Fibroblast of lung (primary cell): Measurements from ENCODE around the gene LORICRIN. TPM values are rescaled to one million over a fixed set of nuclear protein-coding genes. Genes with fewer than 3 reads are reported as not detected.

Source experiments
- DNase-seq, 2 donors: peaks; one replicate each; pipeline versions ENCODE4 v3.0.0 to v3.0.0-alpha.2; 2010; ENCODE audit warnings: low read depth in 2 of 2
- H2AFZ ChIP-seq: 2 replicates; pipeline ENCODE4 v1.5.1; 2012; ENCODE audit warnings: low read length, control low read depth, inconsistent platforms
- H3K27ac ChIP-seq: 2 replicates; pipeline ENCODE4 v1.5.1; 2011; ENCODE audit warnings: low read length, control low read depth; ENCODE audit not compliant: insufficient read depth
- H3K27me3 ChIP-seq: 2 replicates; pipeline ENCODE4 v1.5.1; 2011; ENCODE audit warnings: mild to moderate bottlenecking, low read length; ENCODE audit not compliant: control insufficient read depth, insufficient read depth
- H3K36me3 ChIP-seq: 2 replicates; pipeline ENCODE4 v1.5.1; 2011; ENCODE audit warnings: low read length; ENCODE audit not compliant: control insufficient read depth, insufficient read depth
- H3K4me1 ChIP-seq: 2 replicates; pipeline ENCODE4 v1.5.1; 2011; ENCODE audit warnings: low read length; ENCODE audit not compliant: control insufficient read depth, insufficient read depth; ENCODE audit errors: extremely low read depth
- H3K4me2 ChIP-seq: 2 replicates; pipeline ENCODE4 v1.5.1; 2011; ENCODE audit warnings: low read length, control low read depth; ENCODE audit not compliant: insufficient read depth; ENCODE audit errors: extremely low read depth
- H3K4me3 ChIP-seq, 4 experiments: fragments of 200-600 bp in 1 of 4; sonication (generic) in 1 of 4; replicated peaks in 1 of 4; 2 replicates each; pipeline ENCODE4 v1.5.1; 2011 to 2016; ENCODE audit warnings: low read length in 4 of 4, low read depth in 3 of 4, mild to moderate bottlenecking in 3 of 4, control low read depth in 2 of 4, inconsistent platforms in 1 of 4, mixed read lengths in 1 of 4; ENCODE audit not compliant: insufficient read depth in 1 of 4; ENCODE audit errors: control extremely low read depth in 1 of 4
- H3K79me2 ChIP-seq: 2 replicates; pipeline ENCODE4 v1.5.1; 2012; ENCODE audit warnings: mild to moderate bottlenecking, low read length, inconsistent platforms; ENCODE audit not compliant: control insufficient read depth, insufficient read depth
- H3K9ac ChIP-seq: 2 replicates; pipeline ENCODE4 v1.5.1; 2011; ENCODE audit warnings: mild to moderate bottlenecking, low read length, control low read depth; ENCODE audit not compliant: insufficient read depth
- H3K9me3 ChIP-seq: 2 replicates; pipeline ENCODE4 v1.5.1; 2012; ENCODE audit warnings: low read depth, low read length; ENCODE audit not compliant: control insufficient read depth, insufficient read depth
- H4K20me1 ChIP-seq: 2 replicates; pipeline ENCODE4 v1.5.1; 2011; ENCODE audit warnings: low read length; ENCODE audit not compliant: control insufficient read depth, insufficient read depth; ENCODE audit errors: extremely low read depth
- EZH2 ChIP-seq: IDR thresholded peaks from 2 replicates; pipeline ENCODE4 v1.5.1; 2012; ENCODE audit warnings: low read length, control low read depth, mild to moderate bottlenecking; ENCODE audit errors: missing control alignments
- polyA plus RNA-seq, 2 donors: library from polyadenylated mRNA; depleted of rRNA in 1 of 2; stranded (reverse) in 1 of 2; unstranded in 1 of 2; fragments of >200 nt; gene quantifications; 2 replicates each; pipeline ENCODE4 v1.2.1, GENCODE V29; 2011 to 2012; ENCODE audit warnings: missing spikeins in 1 of 2
- total RNA-seq: library from RNA; depleted of rRNA; stranded (reverse); fragments of >200 nt; gene quantifications from 2 replicates; pipeline ENCODE4 v1.2.1, GENCODE V29; 2014
- TF ChIP-seq, protein P1 (sequence below), 2 donors: IDR thresholded peaks in 1 of 2; conservative IDR thresholded peaks in 1 of 2; 1 replicate in 1 of 2; 2 replicates in 1 of 2; pipeline ENCODE4 v1.5.1; 2011 to 2012; ENCODE audit warnings: low read length in 2 of 2, control low read depth in 1 of 2, inconsistent platforms in 1 of 2, low read depth in 1 of 2, mild to moderate bottlenecking in 1 of 2

LORICRIN gene
- total and polyA plus RNA-seq, 2 donors (not counting 1 experiment from before 2014, with no cell fraction given) = not detected

DNA sequence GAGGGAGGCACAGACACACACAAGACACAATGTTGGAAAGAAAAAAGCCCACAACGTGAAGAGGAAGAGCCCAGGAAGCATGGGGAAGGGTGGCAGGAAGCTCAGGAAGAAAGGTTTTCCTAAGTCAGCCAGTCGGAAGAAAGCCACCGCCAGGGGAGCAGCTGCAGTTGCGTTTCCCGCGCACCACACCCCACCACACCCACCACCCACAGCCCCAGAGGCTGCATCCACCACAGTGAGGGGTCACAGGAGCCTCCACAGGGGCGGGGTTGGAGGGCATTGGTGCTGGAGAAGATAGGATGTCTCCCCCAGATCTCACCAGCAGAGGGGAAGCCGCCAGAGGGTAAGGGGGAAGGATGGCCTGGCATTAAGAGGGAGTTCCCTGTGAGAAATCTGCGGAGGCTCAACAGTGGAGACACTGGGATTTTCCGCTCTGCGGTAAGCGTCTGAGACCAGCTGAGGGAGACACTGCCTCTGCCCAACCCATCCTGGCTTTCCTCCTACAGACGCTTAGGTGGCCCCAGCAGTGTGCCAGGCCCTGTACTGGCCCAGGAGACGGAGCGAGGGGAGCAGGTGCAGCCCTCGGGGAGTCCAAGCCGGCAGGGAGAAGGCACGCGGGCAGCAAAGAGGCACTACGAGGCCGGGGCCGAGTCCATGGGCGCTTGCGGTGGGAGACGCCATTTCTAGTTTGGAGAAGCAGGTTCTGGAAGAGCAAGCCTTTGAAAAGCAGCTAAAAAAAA, 33.4 kb downstream of the LORICRIN start:
- no peaks in the 10 kb centered on the region for H3K79me2 ChIP-seq
- H3K9me3 ChIP-seq = no peaks in the 10 kb centered on the region
- no peak overlapping the region for H3K4me2 ChIP-seq
- H4K20me1 ChIP-seq = no peaks in the 10 kb centered on the region
- no peak for TF ChIP-seq EZH2
- TF ChIP-seq, protein P1, sequence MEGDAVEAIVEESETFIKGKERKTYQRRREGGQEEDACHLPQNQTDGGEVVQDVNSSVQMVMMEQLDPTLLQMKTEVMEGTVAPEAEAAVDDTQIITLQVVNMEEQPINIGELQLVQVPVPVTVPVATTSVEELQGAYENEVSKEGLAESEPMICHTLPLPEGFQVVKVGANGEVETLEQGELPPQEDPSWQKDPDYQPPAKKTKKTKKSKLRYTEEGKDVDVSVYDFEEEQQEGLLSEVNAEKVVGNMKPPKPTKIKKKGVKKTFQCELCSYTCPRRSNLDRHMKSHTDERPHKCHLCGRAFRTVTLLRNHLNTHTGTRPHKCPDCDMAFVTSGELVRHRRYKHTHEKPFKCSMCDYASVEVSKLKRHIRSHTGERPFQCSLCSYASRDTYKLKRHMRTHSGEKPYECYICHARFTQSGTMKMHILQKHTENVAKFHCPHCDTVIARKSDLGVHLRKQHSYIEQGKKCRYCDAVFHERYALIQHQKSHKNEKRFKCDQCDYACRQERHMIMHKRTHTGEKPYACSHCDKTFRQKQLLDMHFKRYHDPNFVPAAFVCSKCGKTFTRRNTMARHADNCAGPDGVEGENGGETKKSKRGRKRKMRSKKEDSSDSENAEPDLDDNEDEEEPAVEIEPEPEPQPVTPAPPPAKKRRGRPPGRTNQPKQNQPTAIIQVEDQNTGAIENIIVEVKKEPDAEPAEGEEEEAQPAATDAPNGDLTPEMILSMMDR (conservative IDR thresholded peaks at IDR 0.05 in 1 of 2, IDR thresholded peaks at IDR 0.05 in 1 of 2; ENCODE audit: low read depth in 1 of 2, low read length in 2 of 2) = no peak
- no peaks in the 10 kb centered on the region for H3K36me3 ChIP-seq
- no peak overlapping the region for H3K4me3 ChIP-seq
- no peak overlapping the region for H2AFZ ChIP-seq
- H3K27me3 ChIP-seq = no peaks in the 10 kb centered on the region
- DNase-seq = no peak
- H3K27ac ChIP-seq = no peak overlapping the region
- H3K4me1 ChIP-seq = no peaks in the 10 kb centered on the region
- H3K9ac ChIP-seq = no peak overlapping the region

DNA sequence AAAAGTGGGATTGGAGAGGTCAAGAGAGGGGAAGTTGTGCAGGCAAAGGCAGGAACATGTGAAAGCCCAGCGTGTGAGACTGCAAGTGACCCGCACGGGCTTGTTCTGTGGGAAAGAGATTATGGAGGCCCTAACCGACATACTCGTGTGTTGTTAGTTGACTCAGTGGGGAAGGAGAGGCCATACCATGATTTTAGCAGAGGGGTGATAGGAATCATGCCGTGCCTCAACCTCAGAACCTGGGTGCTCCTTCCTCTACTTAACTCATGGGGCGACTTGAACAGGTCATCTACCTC, 33.9 kb downstream of the LORICRIN start:
- TF ChIP-seq, protein P1 (conservative IDR thresholded peaks at IDR 0.05 in 1 of 2, IDR thresholded peaks at IDR 0.05 in 1 of 2; ENCODE audit: low read depth in 1 of 2, low read length in 2 of 2) = no peak
- TF ChIP-seq EZH2 = no peak
- H3K27me3 ChIP-seq = no peaks in the 10 kb centered on the region
- DNase-seq = no peak

DNA sequence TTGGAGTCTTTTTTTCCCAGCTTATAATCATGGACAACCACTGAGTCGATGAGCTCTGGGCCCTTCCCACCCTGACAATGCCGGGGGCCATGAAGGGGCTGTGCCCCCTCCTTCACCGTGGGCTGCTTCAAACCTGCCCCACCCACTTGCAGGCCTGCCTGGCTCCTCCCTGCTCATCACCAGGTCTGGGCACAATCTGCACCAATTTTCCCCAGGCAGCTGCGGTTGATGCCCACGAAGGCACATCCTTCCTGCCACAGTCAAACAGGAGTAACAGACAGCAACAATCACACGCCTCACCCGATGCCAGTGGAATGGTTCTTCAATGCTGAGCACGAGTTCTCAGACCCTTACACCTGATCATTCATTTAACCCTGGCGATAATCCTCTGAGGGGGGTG, 34.4 kb downstream of the LORICRIN start:
- Histone ChIP-seq H2AFZ (no peak overlapping the region), H3K4me1 (no peaks in the 10 kb centered on the region), H3K4me2 (no peak overlapping the region), H3K9me3 (no peaks in the 10 kb centered on the region), H3K79me2 (no peaks in the 10 kb centered on the region), H3K4me3 (no peak overlapping the region), H3K27me3 (no peaks in the 10 kb centered on the region), H3K9ac (no peak overlapping the region), H4K20me1 (no peaks in the 10 kb centered on the region), H3K36me3 (no peaks in the 10 kb centered on the region), H3K27ac (no peak overlapping the region)
- TF ChIP-seq, protein P1 (conservative IDR thresholded peaks at IDR 0.05 in 1 of 2, IDR thresholded peaks at IDR 0.05 in 1 of 2; ENCODE audit: low read depth in 1 of 2, low read length in 2 of 2) = no peak
- no peak for TF ChIP-seq EZH2
- DNase-seq = no peak

More for the DNA sequence above, 33.9 kb downstream of the LORICRIN start:
- H3K9ac ChIP-seq = no peak overlapping the region
- H4K20me1 ChIP-seq = no peaks in the 10 kb centered on the region
- H2AFZ ChIP-seq = no peak overlapping the region
- no peaks in the 10 kb centered on the region for H3K79me2 ChIP-seq
- no peak overlapping the region for H3K27ac ChIP-seq
- H3K4me1 ChIP-seq = no peaks in the 10 kb centered on the region
- H3K36me3 ChIP-seq = no peaks in the 10 kb centered on the region
- no peaks in the 10 kb centered on the region for H3K9me3 ChIP-seq
- no peak overlapping the region for H3K4me3 ChIP-seq
- no peak overlapping the region for H3K4me2 ChIP-seq
